IMR-90 (cell line): ENCODE data around the gene GTF2F1. TPM values are rescaled to one million over a fixed set of nuclear protein-coding genes. Genes with fewer than 3 reads are reported as not detected.

Experiments
- ATAC-seq: fragments of 200-7000 bp; cut with Tn5 transposase; 2 replicates; pipeline ENCODE4 v1.9.1; 2020; ENCODE audit warnings: low read depth, mild to moderate bottlenecking, moderate library complexity
- BruUV-seq: library from RNA; stranded (reverse); fragments of 400-500 nt; replicated peaks from 2 replicates; lab custom pipeline; 2021; lab: Mats Ljungman, UMichigan
- CTCF ChIA-PET: fragments of 300-600 bp; formaldehyde crosslinking; extraction: SDS; loops from one replicate; lab custom pipeline; 2021; ENCODE audit warnings: antibody characterized with exemption; lab: Yijun Ruan, JAX
- POLR2A ChIA-PET: fragments of 300-600 bp; sonication (Branson Sonifier 250); formaldehyde crosslinking; loops from one replicate; lab custom pipeline; 2022; ENCODE audit warnings: antibody characterized with exemption; ENCODE audit not compliant: unreplicated experiment; lab: Charles Lee
- DNase-seq: peaks from one replicate; pipeline ENCODE4 v3.0.0; 2013
- H2AFZ ChIP-seq: replicated peaks from 2 replicates; pipeline ENCODE3; 2013; ENCODE audit warnings: low read length, mild to moderate bottlenecking; ENCODE audit not compliant: poor library complexity
- H2AK5ac ChIP-seq: 2 replicates; pipeline ENCODE4 v1.6.1; 2013; ENCODE audit warnings: low read depth, low read length, inconsistent platforms
- H2AK9ac ChIP-seq: replicated peaks from 2 replicates; pipeline ENCODE3; 2013; ENCODE audit warnings: mild to moderate bottlenecking, low read depth, low read length, moderate library complexity; ENCODE audit not compliant: poor library complexity
- H2BK120ac ChIP-seq: 2 replicates; pipeline ENCODE4 v1.6.1; 2013; ENCODE audit warnings: low read depth, low read length, inconsistent platforms
- H2BK15ac ChIP-seq: 3 replicates; pipeline ENCODE4 v1.6.1; 2013; ENCODE audit warnings: low read depth, low read length, inconsistent platforms
- H2BK20ac ChIP-seq: 2 replicates; pipeline ENCODE4 v1.6.1; 2013; ENCODE audit warnings: low read depth, mild to moderate bottlenecking, inconsistent platforms, low read length, moderate library complexity
- H2BK5ac ChIP-seq: 2 replicates; pipeline ENCODE4 v1.6.1; 2013; ENCODE audit warnings: mild to moderate bottlenecking, low read depth, low read length, inconsistent platforms; ENCODE audit not compliant: poor library complexity, severe bottlenecking
- H3K14ac ChIP-seq: replicated peaks from 2 replicates; pipeline ENCODE4 v1.6.1; 2013; ENCODE audit warnings: low read depth, low read length, inconsistent platforms
- H3K18ac ChIP-seq: 2 replicates; pipeline ENCODE4 v1.6.1; 2013; ENCODE audit warnings: low read depth, low read length, control low read depth
- H3K23ac ChIP-seq: 2 replicates; pipeline ENCODE4 v1.6.1; 2013; ENCODE audit warnings: low read depth, low read length, inconsistent platforms
- H3K27ac ChIP-seq: 2 replicates; pipeline ENCODE4 v1.5.1; 2013; ENCODE audit warnings: mild to moderate bottlenecking, control low read depth, low read length; ENCODE audit not compliant: insufficient read depth
- H3K27me3 ChIP-seq: 2 replicates; pipeline ENCODE4 v1.6.1; 2013; ENCODE audit warnings: low read length; ENCODE audit not compliant: control insufficient read depth, insufficient read depth
- H3K36me3 ChIP-seq: 2 replicates; pipeline ENCODE4 v1.6.1; 2013; ENCODE audit warnings: low read length, mixed read lengths; ENCODE audit not compliant: control insufficient read depth, insufficient read depth
- H3K4ac ChIP-seq: 2 replicates; pipeline ENCODE4 v1.6.1; 2013; ENCODE audit warnings: low read depth, low read length, inconsistent platforms
- H3K4me1 ChIP-seq: 2 replicates; pipeline ENCODE4 v1.6.1; 2013; ENCODE audit warnings: low read length, mixed read lengths; ENCODE audit not compliant: control insufficient read depth, insufficient read depth
- H3K4me2 ChIP-seq: 2 replicates; pipeline ENCODE4 v1.6.1; 2013; ENCODE audit warnings: low read depth, mild to moderate bottlenecking, control low read depth, low read length, moderate library complexity
- H3K4me3 ChIP-seq: 2 replicates; pipeline ENCODE4 v1.5.1; 2013; ENCODE audit warnings: low read depth, mild to moderate bottlenecking, control low read depth, low read length, moderate library complexity; ENCODE audit not compliant: insufficient read depth
- H3K56ac ChIP-seq: 2 replicates; pipeline ENCODE4 v1.6.1; 2013; ENCODE audit warnings: low read length, inconsistent platforms; ENCODE audit not compliant: insufficient read depth; ENCODE audit errors: extremely low read depth
- H3K79me1 ChIP-seq, 2 experiments: 2 replicates each; pipeline ENCODE4 v1.6.1; 2013; ENCODE audit warnings: low read length in 2 of 2, inconsistent platforms in 1 of 2, low read depth in 1 of 2
- H3K9ac ChIP-seq: 2 replicates; pipeline ENCODE4 v1.6.1; 2013; ENCODE audit warnings: low read depth, low read length, control low read depth
- H3K9me1 ChIP-seq: 2 replicates; pipeline ENCODE4 v1.6.1; 2013; ENCODE audit warnings: low read length, inconsistent platforms; ENCODE audit not compliant: insufficient read depth
- H3K9me3 ChIP-seq: 2 replicates; pipeline ENCODE4 v1.6.1; 2013; ENCODE audit warnings: low read length; ENCODE audit not compliant: control insufficient read depth, insufficient read depth
- H4K20me1 ChIP-seq: 2 replicates; pipeline ENCODE4 v1.6.1; 2013; ENCODE audit warnings: low read length, inconsistent platforms; ENCODE audit not compliant: insufficient read depth
- H4K5ac ChIP-seq: 2 replicates; pipeline ENCODE4 v1.6.1; 2013; ENCODE audit warnings: mild to moderate bottlenecking, low read depth, low read length, control low read depth
- H4K8ac ChIP-seq, 2 experiments: 2 replicates each; pipeline ENCODE4 v1.6.1; 2013; ENCODE audit warnings: low read depth in 2 of 2, low read length in 2 of 2, control low read depth in 1 of 2, inconsistent platforms in 1 of 2
- H4K91ac ChIP-seq: 2 replicates; pipeline ENCODE4 v1.6.1; 2013; ENCODE audit warnings: low read depth, low read length, inconsistent platforms; ENCODE audit not compliant: insufficient read depth
- BHLHE40 ChIP-seq: fragments of 150-350 bp; IDR thresholded peaks from 2 replicates; pipeline ENCODE4 v1.6.1; 2016; ENCODE audit warnings: mild to moderate bottlenecking, low read depth, low read length
- CHD1 ChIP-seq: IDR thresholded peaks from 2 replicates; pipeline ENCODE4 v1.6.1; 2012; ENCODE audit warnings: low read depth, low read length, improper control_type of control experiment
- MXI1 ChIP-seq: IDR thresholded peaks from 2 replicates; pipeline ENCODE4 v1.6.1; 2012; ENCODE audit warnings: low read depth, mild to moderate bottlenecking, low read length, moderate library complexity, borderline replicate concordance
- RAD21 ChIP-seq: IDR thresholded peaks from 2 replicates; pipeline ENCODE4 v1.6.1; 2012; ENCODE audit warnings: low read length, improper control_type of control experiment
- WGBS, 2 experiments: methylation state at CpG; one replicate each; pipeline versions ENCODE4 v1.1.5 to v1.1.7; 2013; ENCODE audit warnings: missing lambda C conversion rate in 2 of 2; ENCODE audit not compliant: insufficient read length in 1 of 2; ENCODE audit errors: extremely low coverage in 2 of 2; 5-methylcytosine and 5-hydroxymethylcytosine counted together
- dilution Hi-C: fragments of 300-500 bp; cut with HindIII; formaldehyde crosslinking; loops from one replicate; pipeline ENCODE4 v1.14.3; 2018; ENCODE audit warnings: low sequenced_read_pairs; ENCODE audit not compliant: unreplicated experiment
- in situ Hi-C: fragments of 300-500 bp; cut with MboI; formaldehyde crosslinking; loops from 3 replicates; pipeline ENCODE4 v1.14.3; 2019; ENCODE audit warnings: low sequenced_read_pairs, inconsistent platforms, mixed read lengths
- intact Hi-C: fragments of 100-400 bp; cut with micrococcal nuclease; formaldehyde crosslinking; loops from 2 replicates; pipeline ENCODE4 v1.10.0; 2022
- polyA plus RNA-seq, 3 experiments: library from polyadenylated mRNA; depleted of rRNA; stranded (reverse); fragments of >200 nt; gene quantifications; 2 replicates each; pipeline ENCODE4 v1.2.3, GENCODE V29; 2012; ENCODE audit warnings: low replicate concordance in 1 of 3
- total RNA-seq: library from RNA; depleted of rRNA; stranded (reverse); fragments of >200 nt; gene quantifications from 2 replicates; pipeline ENCODE4 v1.2.3, GENCODE V29; 2012

The GTF2F1 gene
- total and polyA plus RNA-seq, 2 of the 4 experiments (the other 2 are of a cell fraction): 43.7 to 51.4 TPM

DNA sequence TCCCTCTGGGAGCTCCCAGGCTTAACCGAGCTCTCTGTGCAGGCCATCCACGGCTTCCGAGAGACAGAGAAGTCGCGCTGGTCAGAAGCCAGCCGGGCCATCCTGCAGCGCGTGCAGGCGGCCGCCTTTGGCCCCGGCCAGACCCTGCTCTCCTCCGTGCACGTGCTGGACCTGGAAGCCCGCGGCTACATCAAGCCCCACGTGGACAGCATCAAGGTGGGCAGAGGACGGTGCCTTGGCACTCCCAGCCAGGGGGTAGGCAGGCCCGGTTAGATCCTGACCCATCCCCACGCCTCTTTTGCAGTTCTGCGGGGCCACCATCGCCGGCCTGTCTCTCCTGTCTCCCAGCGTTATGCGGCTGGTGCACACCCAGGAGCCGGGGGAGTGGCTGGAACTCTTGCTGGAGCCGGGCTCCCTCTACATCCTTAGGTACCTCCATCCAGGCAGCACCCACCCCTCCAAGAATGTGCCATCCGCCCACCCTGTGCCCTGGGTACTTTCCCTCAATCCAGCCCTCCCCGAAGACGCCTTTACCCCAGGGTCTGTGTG, 18.7 kb downstream of the GTF2F1 start:
- ChIA-PET POLR2A (no interaction called here), CTCF (no interaction called here)
- intact Hi-C loops (no loop called here), dilution Hi-C loops (no loop called here), in situ Hi-C loops (no loop called here)
- no peak overlapping the region for H3K27ac ChIP-seq
- H3K18ac ChIP-seq: no peak overlapping the region
- BruUV-seq: no TSS peak
- H4K5ac ChIP-seq: peak overlapping the region; percentile 52
- peak overlapping the region; percentile 49; the same call in 1 of the 2 replicates for H3K9ac ChIP-seq
- peaks cover 13% of the 10 kb centered on the region for H3K9me1 ChIP-seq
- H2BK15ac ChIP-seq: no peak overlapping the region
- H3K23ac ChIP-seq: no peak overlapping the region
- H2AFZ ChIP-seq: peak overlapping the region; percentile 97
- H4K91ac ChIP-seq: peak overlapping the region; percentile 57
- WGBS, 2 experiments: 66% methylated on average over 15 of the region's 29 CpGs; no CpG with 5 or more reads in 1 of the 2 experiments
- H2AK5ac ChIP-seq: peak overlapping the region; percentile 98
- H2BK120ac ChIP-seq: no peak overlapping the region
- H3K79me1 ChIP-seq: peaks cover 7 to 14% of the 10 kb centered on the region in 2 experiments; a peak in 3 of 4 replicates
- no peak for DNase-seq
- 0 out of 2 replicates have a peak overlapping the region, but pooled peaks have one; percentile 10 for H2BK20ac ChIP-seq
- ATAC-seq: no peak
- TF ChIP-seq CHD1 (no peak), MXI1 (no peak), BHLHE40 (no peak), RAD21 (no peak)
- H3K27me3 ChIP-seq: no peaks in the 10 kb centered on the region
- H3K4me2 ChIP-seq: peak overlapping the region; percentile 88; the same call in 1 of the 2 replicates
- H3K4ac ChIP-seq: peak overlapping the region; percentile 88
- no peak overlapping the region for H3K4me3 ChIP-seq
- H4K20me1 ChIP-seq: no peaks in the 10 kb centered on the region
- peaks cover 11% of the 10 kb centered on the region for H3K4me1 ChIP-seq
- peaks cover 6% of the 10 kb centered on the region; the same call in 1 of the 2 replicates for H3K36me3 ChIP-seq
- peak overlapping the region; percentile 89 to 94; a peak in 2 of 4 replicates for H4K8ac ChIP-seq
- no peaks in the 10 kb centered on the region for H3K9me3 ChIP-seq
- H2BK5ac ChIP-seq: peak overlapping the region; percentile 65
- peak overlapping the region; percentile 95 for H3K14ac ChIP-seq
- peak overlapping the region; percentile 100 for H2AK9ac ChIP-seq
- no peak overlapping the region for H3K56ac ChIP-seq
